ENCODE results near the gene HTT. TPM values are rescaled to one million over a fixed set of nuclear protein-coding genes. Genes with fewer than 3 reads are reported as not detected.

HTT gene
- total RNA-seq, 2 experiments from 2014 or later: 54.2 to 56.5 TPM

DNA sequence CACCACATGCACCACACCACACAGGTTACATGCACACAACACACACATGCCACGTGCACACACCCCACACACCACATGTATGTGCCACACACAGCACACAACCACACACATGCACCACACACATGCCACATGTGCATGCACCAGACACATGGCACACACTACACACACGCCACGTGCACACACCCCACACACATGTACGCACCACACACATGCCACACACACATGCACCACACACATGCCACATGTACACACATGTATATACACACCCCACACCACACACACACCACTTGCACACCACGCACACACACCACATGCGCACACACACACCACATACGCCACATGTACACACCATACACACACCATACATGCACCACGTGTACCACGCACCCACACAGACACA is 154.8 kb downstream of the HTT start:
- Mint-ChIP-seq H3K27me3 (no peaks in the 10 kb centered on the region), H3K4me1 (ENCODE audit: low read depth) (no peaks in the 10 kb centered on the region), H3K9me3 (no peaks in the 10 kb centered on the region), H3K27ac (no peak overlapping the region), H3K36me3 (ENCODE audit: low read depth) (peaks cover 35% of the 10 kb centered on the region), H3K4me3 (no peak overlapping the region)
- DNase-seq (no peak), ATAC-seq (no peak)
- ChIA-PET CTCF (interaction anchor here (1.0 kb wide), 1 partner anchor 88 kb away, joined by 3 read pairs; no protein-coding TSS in a partner anchor), POLR2A (no interaction called here)
- intact Hi-C loops (cut with micrococcal nuclease): no loop called here
- TF ChIP-seq, protein P1, sequence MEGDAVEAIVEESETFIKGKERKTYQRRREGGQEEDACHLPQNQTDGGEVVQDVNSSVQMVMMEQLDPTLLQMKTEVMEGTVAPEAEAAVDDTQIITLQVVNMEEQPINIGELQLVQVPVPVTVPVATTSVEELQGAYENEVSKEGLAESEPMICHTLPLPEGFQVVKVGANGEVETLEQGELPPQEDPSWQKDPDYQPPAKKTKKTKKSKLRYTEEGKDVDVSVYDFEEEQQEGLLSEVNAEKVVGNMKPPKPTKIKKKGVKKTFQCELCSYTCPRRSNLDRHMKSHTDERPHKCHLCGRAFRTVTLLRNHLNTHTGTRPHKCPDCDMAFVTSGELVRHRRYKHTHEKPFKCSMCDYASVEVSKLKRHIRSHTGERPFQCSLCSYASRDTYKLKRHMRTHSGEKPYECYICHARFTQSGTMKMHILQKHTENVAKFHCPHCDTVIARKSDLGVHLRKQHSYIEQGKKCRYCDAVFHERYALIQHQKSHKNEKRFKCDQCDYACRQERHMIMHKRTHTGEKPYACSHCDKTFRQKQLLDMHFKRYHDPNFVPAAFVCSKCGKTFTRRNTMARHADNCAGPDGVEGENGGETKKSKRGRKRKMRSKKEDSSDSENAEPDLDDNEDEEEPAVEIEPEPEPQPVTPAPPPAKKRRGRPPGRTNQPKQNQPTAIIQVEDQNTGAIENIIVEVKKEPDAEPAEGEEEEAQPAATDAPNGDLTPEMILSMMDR (IDR thresholded peaks at IDR 0.05): no peak

DNA sequence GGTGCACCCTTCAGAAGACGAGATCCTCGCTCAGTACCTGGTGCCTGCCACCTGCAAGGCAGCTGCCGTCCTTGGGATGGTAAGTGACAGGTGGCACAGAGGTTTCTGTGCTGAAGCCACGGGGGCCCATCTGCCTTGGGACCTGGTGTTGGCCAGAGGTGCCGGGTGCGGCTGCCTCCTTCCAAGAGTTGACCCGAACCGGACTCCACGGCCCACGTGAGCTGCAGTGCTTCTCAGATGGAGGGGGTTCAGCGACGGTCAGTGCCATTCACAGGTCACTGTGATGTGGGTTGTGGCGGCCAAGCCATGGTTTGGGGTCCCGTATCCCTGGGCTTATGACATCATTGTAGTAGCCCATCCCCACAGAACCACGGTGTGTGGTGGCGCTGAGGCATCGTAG is 155.5 kb downstream of the HTT start:
- H3K4me1 Mint-ChIP-seq (ENCODE audit: low read depth): no peaks in the 10 kb centered on the region
- H3K4me3 Mint-ChIP-seq: no peak overlapping the region
- H3K36me3 Mint-ChIP-seq (ENCODE audit: low read depth): peaks cover 35% of the 10 kb centered on the region
- no peak for ATAC-seq
- DNase-seq: no peak
- H3K9me3 Mint-ChIP-seq: no peaks in the 10 kb centered on the region
- H3K27me3 Mint-ChIP-seq: no peaks in the 10 kb centered on the region
- ChIA-PET POLR2A (no interaction called here), CTCF (no interaction called here)
- H3K27ac Mint-ChIP-seq: no peak overlapping the region
- TF ChIP-seq, protein P1 (IDR thresholded peaks at IDR 0.05): no peak
- intact Hi-C loops (cut with micrococcal nuclease): no loop called here

DNA sequence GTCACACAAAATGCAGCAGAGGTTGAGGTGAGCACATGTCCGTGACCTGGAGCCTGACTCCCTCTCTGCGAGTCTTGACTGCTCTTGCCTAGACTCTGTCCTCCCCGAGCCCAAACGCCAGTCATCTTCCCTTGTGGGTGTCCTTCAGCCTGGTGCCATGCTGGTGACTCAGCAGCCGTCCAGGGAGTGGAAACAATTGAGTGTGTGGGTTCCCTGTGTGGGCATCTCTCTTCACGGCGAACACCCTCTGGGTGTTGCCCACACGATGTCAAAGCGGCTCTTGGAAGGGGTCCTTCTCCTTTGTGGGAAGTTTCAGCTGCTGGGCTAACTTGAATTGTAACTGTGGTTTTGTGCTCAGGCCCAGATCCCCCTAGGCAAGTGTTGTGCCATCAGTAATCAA is 157.0 kb downstream of the HTT start:
- Mint-ChIP-seq H3K4me3 (no peak overlapping the region), H3K27me3 (no peaks in the 10 kb centered on the region), H3K4me1 (ENCODE audit: low read depth) (no peaks in the 10 kb centered on the region), H3K9me3 (no peaks in the 10 kb centered on the region), H3K27ac (no peak overlapping the region), H3K36me3 (ENCODE audit: low read depth) (peaks cover 33% of the 10 kb centered on the region)
- intact Hi-C loops (cut with micrococcal nuclease): no loop called here
- TF ChIP-seq, protein P1 (IDR thresholded peaks at IDR 0.05): no peak
- ChIA-PET CTCF (no interaction called here), POLR2A (no interaction called here)
- ATAC-seq (no peak), DNase-seq (no peak)

DNA sequence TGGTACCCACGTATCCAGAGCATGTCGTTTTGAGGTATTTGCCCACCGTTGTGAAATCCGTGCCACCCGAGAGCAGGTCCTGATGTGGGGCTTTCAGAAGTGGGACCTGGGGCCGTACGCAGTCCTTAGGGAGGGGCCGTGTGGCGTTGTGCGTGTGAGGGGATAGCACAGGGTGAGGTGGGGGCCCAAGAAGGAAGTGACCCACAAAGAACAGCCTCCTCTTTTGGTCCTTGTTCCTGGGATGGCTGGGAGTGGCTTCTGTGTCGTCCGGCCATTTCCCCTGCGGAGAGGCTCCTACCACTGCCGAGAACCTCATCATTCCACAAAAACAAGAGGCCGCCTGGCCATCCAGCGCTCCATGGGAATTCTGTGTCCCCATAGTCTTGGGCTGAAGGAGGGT is 157.5 kb downstream of the HTT start:
- Mint-ChIP-seq H3K4me1 (ENCODE audit: low read depth) (no peaks in the 10 kb centered on the region), H3K27me3 (no peaks in the 10 kb centered on the region), H3K4me3 (no peak overlapping the region), H3K9me3 (no peaks in the 10 kb centered on the region), H3K36me3 (ENCODE audit: low read depth) (peaks cover 33% of the 10 kb centered on the region), H3K27ac (no peak overlapping the region)
- ChIA-PET POLR2A (no interaction called here), CTCF (no interaction called here)
- intact Hi-C loops (cut with micrococcal nuclease): no loop called here
- DNase-seq (no peak), ATAC-seq (no peak)
- TF ChIP-seq, protein P1 (IDR thresholded peaks at IDR 0.05): no peak

DNA sequence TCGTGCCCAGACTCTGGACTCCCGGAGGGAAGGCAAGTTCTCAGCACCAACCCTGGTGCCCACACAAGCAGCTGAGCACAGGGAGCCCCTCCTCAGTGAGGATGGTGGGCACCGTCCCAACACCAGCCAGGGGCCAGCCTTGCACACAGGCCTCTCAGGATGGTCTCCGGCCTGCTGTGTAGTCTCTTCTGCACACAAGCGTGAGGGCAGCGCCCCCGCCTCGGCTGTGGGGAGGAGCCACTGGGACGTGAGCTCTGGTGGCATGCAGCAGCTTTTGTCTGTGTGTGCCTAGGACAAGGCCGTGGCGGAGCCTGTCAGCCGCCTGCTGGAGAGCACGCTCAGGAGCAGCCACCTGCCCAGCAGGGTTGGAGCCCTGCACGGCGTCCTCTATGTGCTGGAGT is 158.4 kb downstream of the HTT start:
- TF ChIP-seq, protein P1 (IDR thresholded peaks at IDR 0.05): no peak
- H3K27ac Mint-ChIP-seq: no peak overlapping the region
- H3K4me3 Mint-ChIP-seq: no peak overlapping the region
- intact Hi-C loops (cut with micrococcal nuclease): no loop called here
- H3K27me3 Mint-ChIP-seq: no peaks in the 10 kb centered on the region
- ChIA-PET CTCF (no interaction called here), POLR2A (no interaction called here)
- no peaks in the 10 kb centered on the region for H3K9me3 Mint-ChIP-seq
- no peaks in the 10 kb centered on the region for H3K4me1 Mint-ChIP-seq (ENCODE audit: low read depth)
- DNase-seq: no peak
- peaks cover 33% of the 10 kb centered on the region for H3K36me3 Mint-ChIP-seq (ENCODE audit: low read depth)
- ATAC-seq: no peak
